RWPE2 (cell line): ENCODE measurements around the gene HINT3.
A peak's percentile ranks its signal among the peaks of the same experiment; 100 is the strongest.

Source experiments
- ATAC-seq: fragments of 200-7000 bp; cut with Tn5 transposase; 3 replicates; pipeline ENCODE4 v1.9.1; 2021; ENCODE audit warnings: low read depth
- DNase-seq: peaks from one replicate; pipeline ENCODE4 v3.0.0-alpha.2; 2020; ENCODE audit warnings: low spot score
- H3K27ac ChIP-seq: fragments of 450-650 bp; 2 replicates; pipeline ENCODE4 v1.5.1; 2017; ENCODE audit warnings: mild to moderate bottlenecking; ENCODE audit not compliant: poor library complexity, severe bottlenecking
- H3K27me3 ChIP-seq: fragments of 250-450 bp; sonication (Bioruptor Pico); 2 replicates; pipeline ENCODE4 v1.5.1; 2021; ENCODE audit warnings: mild to moderate bottlenecking, moderate library complexity; ENCODE audit not compliant: insufficient read depth, poor library complexity, severe bottlenecking
- H3K36me3 ChIP-seq: fragments of 250-450 bp; sonication (Bioruptor Pico); 2 replicates; pipeline ENCODE4 v1.5.1; 2020; ENCODE audit warnings: low read depth, mild to moderate bottlenecking, moderate library complexity
- H3K4me1 ChIP-seq: fragments of 250-450 bp; sonication (Bioruptor Pico); 2 replicates; pipeline ENCODE4 v1.5.1; 2021; ENCODE audit warnings: mild to moderate bottlenecking, moderate library complexity; ENCODE audit not compliant: insufficient read depth, poor library complexity, severe bottlenecking
- H3K4me3 ChIP-seq: fragments of 250-450 bp; sonication (Bioruptor Pico); 2 replicates; pipeline ENCODE4 v1.5.1; 2021; ENCODE audit warnings: mild to moderate bottlenecking, moderate library complexity; ENCODE audit not compliant: severe bottlenecking
- H3K9me3 ChIP-seq: fragments of 250-450 bp; sonication (Bioruptor Pico); 2 replicates; pipeline ENCODE4 v1.5.1; 2021; ENCODE audit warnings: mild to moderate bottlenecking, moderate library complexity; ENCODE audit not compliant: severe bottlenecking
- CTCF ChIP-seq: fragments of 450-650 bp; IDR thresholded peaks from one replicate; pipeline ENCODE4 v1.5.1; 2017; ENCODE audit warnings: mild to moderate bottlenecking, moderate library complexity; ENCODE audit not compliant: poor library complexity, severe bottlenecking

HINT3 gene

GRCh38 chr6:125974214-125974866 is 17.8 kb downstream of the HINT3 start:
- TF ChIP-seq CTCF, result peak; percentile 84
- Histone ChIP-seq H3K4me1 (no peaks in the 10 kb centered on the region), H3K4me3 (no peak overlapping the region), H3K27me3 (no peaks in the 10 kb centered on the region), H3K36me3 (peaks cover 20% of the 10 kb centered on the region), H3K27ac (no peak overlapping the region), H3K9me3 (no peaks in the 10 kb centered on the region)
- no peak for DNase-seq
- peak; percentile 64; the same call in 1 of the 3 replicates for ATAC-seq

GRCh38 chr6:125979101-125979500 is 22.5 kb downstream of the HINT3 start:
- no peaks in the 10 kb centered on the region for H3K27me3 ChIP-seq
- H3K4me3 ChIP-seq, result no peak overlapping the region
- H3K36me3 ChIP-seq, result peaks cover 13% of the 10 kb centered on the region
- H3K27ac ChIP-seq, result no peak overlapping the region
- H3K9me3 ChIP-seq, result no peaks in the 10 kb centered on the region
- H3K4me1 ChIP-seq, result peaks cover 5% of the 10 kb centered on the region
- DNase-seq (no peak), ATAC-seq (no peak)
- no peak for TF ChIP-seq CTCF

- no peaks in the 10 kb centered on the region for H3K9me3 ChIP-seq
- DNase-seq (no peak), ATAC-seq (no peak)
- H3K4me3 ChIP-seq, result no peak overlapping the region
- no peaks in the 10 kb centered on the region for H3K27me3 ChIP-seq
- no peak overlapping the region for H3K27ac ChIP-seq
- no peak for TF ChIP-seq CTCF
- peaks cover 16% of the 10 kb centered on the region for H3K4me1 ChIP-seq
- H3K36me3 ChIP-seq, result no peaks in the 10 kb centered on the region
Observed at GRCh38 chr6:125981571-125982185, 25.1 kb downstream of the HINT3 start.

GRCh38 chr6:125983246-125983945 is 26.8 kb downstream of the HINT3 start:
- no peaks in the 10 kb centered on the region for H3K36me3 ChIP-seq
- TF ChIP-seq CTCF, result no peak
- ATAC-seq, result no peak
- H3K4me1 ChIP-seq, result peaks cover 19% of the 10 kb centered on the region
- H3K9me3 ChIP-seq, result no peaks in the 10 kb centered on the region
- no peak for DNase-seq
- H3K27me3 ChIP-seq, result no peaks in the 10 kb centered on the region
- H3K4me3 ChIP-seq, result no peak overlapping the region
- H3K27ac ChIP-seq, result no peak overlapping the region
